Body of pancreas (tissue), 4 donors: ENCODE measurements around the gene CAPN14.

Experiments
- CTCF ChIP-seq, 7 experiments: fragments of 450-650 bp in 4 of 7; fragments of 200-600 bp in 3 of 7; sonication (generic) in 3 of 7; IDR thresholded peaks; one replicate each; pipeline ENCODE4 v1.5.1; 2016 to 2019; ENCODE audit warnings: antibody characterized with exemption in 7 of 7
- POLR2A ChIP-seq, 3 donors: fragments of 450-650 bp; IDR thresholded peaks; one replicate each; pipeline ENCODE4 v1.6.1; 2016; ENCODE audit warnings: antibody characterized with exemption in 3 of 3, mild to moderate bottlenecking in 2 of 3

GRCh38 chr2:31221544-31221943 lies 4.2 kb upstream of the CAPN14 start:
- TF ChIP-seq POLR2A (IDR thresholded peaks at IDR 0.05) (no peak), CTCF (IDR thresholded peaks at IDR 0.05) (no peak)
